Fibroblast of lung (primary cell): ENCODE data around the gene BAIAP3. TPM values are rescaled to one million over a fixed set of nuclear protein-coding genes. Genes with fewer than 3 reads are reported as not detected.

ENCODE experiments used
- DNase-seq, 2 donors: peaks; one replicate each; pipeline versions ENCODE4 v3.0.0 to v3.0.0-alpha.2; 2010; ENCODE audit warnings: low read depth in 2 of 2
- H2AFZ ChIP-seq: 2 replicates; pipeline ENCODE4 v1.5.1; 2012; ENCODE audit warnings: low read length, control low read depth, inconsistent platforms
- H3K27ac ChIP-seq: 2 replicates; pipeline ENCODE4 v1.5.1; 2011; ENCODE audit warnings: low read length, control low read depth; ENCODE audit not compliant: insufficient read depth
- H3K27me3 ChIP-seq: 2 replicates; pipeline ENCODE4 v1.5.1; 2011; ENCODE audit warnings: mild to moderate bottlenecking, low read length; ENCODE audit not compliant: control insufficient read depth, insufficient read depth
- H3K36me3 ChIP-seq: 2 replicates; pipeline ENCODE4 v1.5.1; 2011; ENCODE audit warnings: low read length; ENCODE audit not compliant: control insufficient read depth, insufficient read depth
- H3K4me1 ChIP-seq: 2 replicates; pipeline ENCODE4 v1.5.1; 2011; ENCODE audit warnings: low read length; ENCODE audit not compliant: control insufficient read depth, insufficient read depth; ENCODE audit errors: extremely low read depth
- H3K4me2 ChIP-seq: 2 replicates; pipeline ENCODE4 v1.5.1; 2011; ENCODE audit warnings: low read length, control low read depth; ENCODE audit not compliant: insufficient read depth; ENCODE audit errors: extremely low read depth
- H3K4me3 ChIP-seq, 4 experiments: fragments of 200-600 bp in 1 of 4; sonication (generic) in 1 of 4; replicated peaks in 1 of 4; 2 replicates each; pipeline ENCODE4 v1.5.1; 2011 to 2016; ENCODE audit warnings: low read length in 4 of 4, low read depth in 3 of 4, mild to moderate bottlenecking in 3 of 4, control low read depth in 2 of 4, inconsistent platforms in 1 of 4, mixed read lengths in 1 of 4; ENCODE audit not compliant: insufficient read depth in 1 of 4; ENCODE audit errors: control extremely low read depth in 1 of 4
- H3K79me2 ChIP-seq: 2 replicates; pipeline ENCODE4 v1.5.1; 2012; ENCODE audit warnings: mild to moderate bottlenecking, low read length, inconsistent platforms; ENCODE audit not compliant: control insufficient read depth, insufficient read depth
- H3K9ac ChIP-seq: 2 replicates; pipeline ENCODE4 v1.5.1; 2011; ENCODE audit warnings: mild to moderate bottlenecking, low read length, control low read depth; ENCODE audit not compliant: insufficient read depth
- H3K9me3 ChIP-seq: 2 replicates; pipeline ENCODE4 v1.5.1; 2012; ENCODE audit warnings: low read depth, low read length; ENCODE audit not compliant: control insufficient read depth, insufficient read depth
- H4K20me1 ChIP-seq: 2 replicates; pipeline ENCODE4 v1.5.1; 2011; ENCODE audit warnings: low read length; ENCODE audit not compliant: control insufficient read depth, insufficient read depth; ENCODE audit errors: extremely low read depth
- CTCF ChIP-seq, 2 donors: IDR thresholded peaks in 1 of 2; conservative IDR thresholded peaks in 1 of 2; 1 replicate in 1 of 2; 2 replicates in 1 of 2; pipeline ENCODE4 v1.5.1; 2011 to 2012; ENCODE audit warnings: low read length in 2 of 2, control low read depth in 1 of 2, inconsistent platforms in 1 of 2, low read depth in 1 of 2, mild to moderate bottlenecking in 1 of 2
- EZH2 ChIP-seq: IDR thresholded peaks from 2 replicates; pipeline ENCODE4 v1.5.1; 2012; ENCODE audit warnings: low read length, control low read depth, mild to moderate bottlenecking; ENCODE audit errors: missing control alignments
- polyA plus RNA-seq, 2 donors: library from polyadenylated mRNA; depleted of rRNA in 1 of 2; stranded (reverse) in 1 of 2; unstranded in 1 of 2; fragments of >200 nt; gene quantifications; 2 replicates each; pipeline ENCODE4 v1.2.1, GENCODE V29; 2011 to 2012; ENCODE audit warnings: missing spikeins in 1 of 2
- total RNA-seq: library from RNA; depleted of rRNA; stranded (reverse); fragments of >200 nt; gene quantifications from 2 replicates; pipeline ENCODE4 v1.2.1, GENCODE V29; 2014

BAIAP3 gene
- total and polyA plus RNA-seq, 2 donors (not counting 1 experiment from before 2014, with no cell fraction given), result 0.22 to 0.83 TPM

DNA sequence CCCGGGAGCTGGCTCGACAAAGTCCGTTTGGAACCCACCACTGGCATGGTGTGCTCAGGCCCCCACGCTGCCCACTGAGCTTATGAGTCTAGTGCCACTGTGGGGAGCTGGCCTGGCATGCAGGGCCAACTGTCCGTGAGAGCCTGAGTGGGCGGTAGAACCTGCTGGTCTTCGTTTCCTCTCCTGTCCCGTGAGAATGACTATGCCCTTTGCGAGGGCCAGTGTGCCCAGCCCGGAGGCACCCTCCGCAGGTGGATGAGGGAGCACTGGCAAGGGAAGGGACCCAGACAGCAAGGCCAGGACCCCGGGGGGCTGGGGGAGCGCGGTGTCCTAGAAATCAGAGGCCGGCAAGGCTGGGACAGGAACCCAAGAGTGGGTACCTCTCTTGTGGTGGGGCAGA, 3.2 kb downstream of the BAIAP3 start:
- H3K27me3 ChIP-seq, result peaks cover 34% of the 10 kb centered on the region
- H4K20me1 ChIP-seq, result no peaks in the 10 kb centered on the region
- H3K9ac ChIP-seq, result no peak overlapping the region

DNA sequence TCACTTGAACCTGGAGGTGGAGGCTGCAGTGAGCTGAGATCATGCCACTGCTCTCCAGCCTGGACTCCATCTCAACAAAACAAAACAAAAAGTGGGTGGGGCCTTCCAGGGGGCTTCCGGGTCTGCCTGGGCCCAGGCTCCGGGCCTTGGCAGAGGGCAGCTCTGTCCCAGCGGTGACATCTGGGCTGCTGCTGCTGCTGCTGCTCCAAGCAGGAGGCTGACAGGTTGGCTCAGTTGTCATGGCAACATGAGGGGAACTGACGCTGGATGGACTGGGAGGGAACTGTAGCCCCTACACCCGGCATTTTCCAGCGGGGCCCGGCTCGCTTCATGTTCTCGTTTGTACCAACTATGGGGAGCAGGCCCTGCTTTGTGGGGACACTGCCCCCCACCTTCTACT, 4.0 kb downstream of the BAIAP3 start:
- H2AFZ ChIP-seq, result no peak overlapping the region
- no peak overlapping the region for H3K4me2 ChIP-seq
- peaks cover 25% of the 10 kb centered on the region for H3K27me3 ChIP-seq
- H3K9me3 ChIP-seq, result no peaks in the 10 kb centered on the region
- H4K20me1 ChIP-seq, result no peaks in the 10 kb centered on the region
- H3K4me1 ChIP-seq, result no peaks in the 10 kb centered on the region
- no peaks in the 10 kb centered on the region for H3K36me3 ChIP-seq
- TF ChIP-seq EZH2 (no peak), CTCF (conservative IDR thresholded peaks at IDR 0.05 in 1 of 2, IDR thresholded peaks at IDR 0.05 in 1 of 2; ENCODE audit: low read depth in 1 of 2, low read length in 2 of 2) (no peak)
- H3K27ac ChIP-seq, result no peak overlapping the region
- H3K4me3 ChIP-seq, result no peak overlapping the region
- no peak for DNase-seq
- no peaks in the 10 kb centered on the region for H3K79me2 ChIP-seq
- H3K9ac ChIP-seq, result no peak overlapping the region

More for the DNA sequence above, 3.2 kb downstream of the BAIAP3 start:
- DNase-seq, result no peak
- Histone ChIP-seq H3K36me3 (no peaks in the 10 kb centered on the region), H3K4me1 (peaks cover 7% of the 10 kb centered on the region), H3K79me2 (no peaks in the 10 kb centered on the region), H3K4me2 (no peak overlapping the region), H3K9me3 (no peaks in the 10 kb centered on the region), H2AFZ (no peak overlapping the region), H3K4me3 (no peak overlapping the region), H3K27ac (no peak overlapping the region)
- TF ChIP-seq EZH2 (no peak), CTCF (conservative IDR thresholded peaks at IDR 0.05 in 1 of 2, IDR thresholded peaks at IDR 0.05 in 1 of 2; ENCODE audit: low read depth in 1 of 2, low read length in 2 of 2) (no peak)

DNA sequence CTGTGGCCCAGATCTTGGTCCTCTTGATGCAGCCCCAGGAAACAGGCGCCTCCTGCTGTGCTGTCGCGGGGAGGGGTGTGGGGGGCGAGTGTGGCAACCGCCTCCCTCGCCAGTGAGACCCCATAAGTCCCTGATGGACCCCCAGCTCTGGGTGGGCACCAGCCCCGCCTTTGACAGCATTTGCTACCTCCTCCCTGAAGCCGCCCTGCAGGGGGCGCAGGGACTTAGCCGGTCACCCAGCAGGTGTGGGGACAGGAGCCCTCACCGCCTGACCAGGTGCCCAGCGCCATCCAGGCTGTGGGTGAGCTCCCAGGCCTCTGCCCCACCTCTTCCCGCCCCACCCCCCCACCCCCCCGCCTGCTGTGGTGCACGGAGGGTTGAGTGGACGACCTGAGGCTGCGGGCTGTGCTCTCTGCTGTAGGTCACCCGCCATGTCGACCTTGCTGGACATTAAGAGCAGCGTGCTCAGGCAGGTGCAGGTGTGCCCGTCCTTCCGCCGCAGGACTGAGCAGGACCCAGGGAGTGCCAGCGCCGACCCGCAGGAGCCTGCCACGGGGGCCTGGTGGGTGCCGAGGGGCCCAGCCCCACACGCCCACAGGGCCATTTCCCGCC, 4.8 kb downstream of the BAIAP3 start:
- Histone ChIP-seq H3K27me3 (peaks cover 18% of the 10 kb centered on the region), H3K36me3 (no peaks in the 10 kb centered on the region), H3K9ac (no peak overlapping the region), H3K4me2 (no peak overlapping the region), H3K4me1 (no peaks in the 10 kb centered on the region), H2AFZ (no peak overlapping the region), H3K9me3 (no peaks in the 10 kb centered on the region), H3K79me2 (no peaks in the 10 kb centered on the region), H4K20me1 (no peaks in the 10 kb centered on the region), H3K27ac (no peak overlapping the region), H3K4me3 (no peak overlapping the region)
- TF ChIP-seq EZH2 (no peak), CTCF (conservative IDR thresholded peaks at IDR 0.05 in 1 of 2, IDR thresholded peaks at IDR 0.05 in 1 of 2; ENCODE audit: low read depth in 1 of 2, low read length in 2 of 2) (peak in 1 of 2 donors; percentile 23)
- no peak for DNase-seq
